ENCODE measurements around the gene KLHL30. TPM values are rescaled to one million over a fixed set of nuclear protein-coding genes. Genes with fewer than 3 reads are reported as not detected.

Gene KLHL30
- total RNA-seq, 2 experiments from 2014 or later, result 0.09 to 1.9 TPM

- no peak for DNase-seq (ENCODE audit: low spot score)
- POLR2A ChIA-PET, result interaction anchor here (1.0 kb wide), 1 partner anchor 24 kb away, joined by 6 read pairs; no protein-coding TSS in a partner anchor
- Histone ChIP-seq H3K36me3 (ENCODE audit: insufficient read depth, low read length) (no peaks in the 10 kb centered on the region), H3K4me3 (ENCODE audit: low read depth, low read length, poor library complexity, severe bottlenecking) (no peak overlapping the region), H3K9me2 (ENCODE audit: insufficient read depth, low read length) (no peaks in the 10 kb centered on the region), H3K4me2 (ENCODE audit: low read length) (no peak overlapping the region), H3K4me1 (ENCODE audit: insufficient read depth, low read length, poor library complexity, severe bottlenecking) (no peaks in the 10 kb centered on the region), H2AFZ (ENCODE audit: low read length) (no peak overlapping the region), H3K27ac (ENCODE audit: low read depth, low read length, poor library complexity, severe bottlenecking) (no peak overlapping the region), H3K9me3 (ENCODE audit: low read length) (no peaks in the 10 kb centered on the region), H4K20me1 (ENCODE audit: insufficient read depth, low read length) (no peaks in the 10 kb centered on the region), H3K79me2 (ENCODE audit: insufficient read depth, low read depth, low read length) (no peaks in the 10 kb centered on the region)
- BruUV-seq (replicated peaks), result no TSS peak
- no peak for TF ChIP-seq EZH2phosphoT487 (IDR thresholded peaks at IDR 0.05; ENCODE audit: borderline replicate concordance, low read depth, low read length)
- TF ChIP-seq CTCF (conservative IDR thresholded peaks at IDR 0.05; ENCODE audit: low read length), result no peak
- intact Hi-C loops (cut with micrococcal nuclease; ENCODE audit: unreplicated experiment), result no loop called here
- CTCF ChIA-PET (ENCODE audit: unreplicated experiment), result no interaction called here
Observed at GRCh38 chr2:238132463-238133450, 5.7 kb upstream of the KLHL30 start.

- POLR2A ChIA-PET, result interaction anchor here (1.0 kb wide), 1 partner anchor 25 kb away, joined by 6 read pairs; no protein-coding TSS in a partner anchor
- TF ChIP-seq CTCF (conservative IDR thresholded peaks at IDR 0.05; ENCODE audit: low read length) (peak; percentile 33; the same call in 1 of the 2 replicates), EZH2phosphoT487 (IDR thresholded peaks at IDR 0.05; ENCODE audit: borderline replicate concordance, low read depth, low read length) (no peak)
- Histone ChIP-seq H3K27ac (ENCODE audit: low read depth, low read length, poor library complexity, severe bottlenecking) (no peak overlapping the region), H3K9me3 (ENCODE audit: low read length) (no peaks in the 10 kb centered on the region), H3K79me2 (ENCODE audit: insufficient read depth, low read depth, low read length) (no peaks in the 10 kb centered on the region), H3K4me2 (ENCODE audit: low read length) (no peak overlapping the region), H4K20me1 (ENCODE audit: insufficient read depth, low read length) (no peaks in the 10 kb centered on the region), H3K9me2 (ENCODE audit: insufficient read depth, low read length) (no peaks in the 10 kb centered on the region), H3K36me3 (ENCODE audit: insufficient read depth, low read length) (no peaks in the 10 kb centered on the region), H3K4me1 (ENCODE audit: insufficient read depth, low read length, poor library complexity, severe bottlenecking) (peaks cover 8% of the 10 kb centered on the region), H3K4me3 (ENCODE audit: low read depth, low read length, poor library complexity, severe bottlenecking) (no peak overlapping the region), H2AFZ (ENCODE audit: low read length) (no peak overlapping the region)
- intact Hi-C loops (cut with micrococcal nuclease; ENCODE audit: unreplicated experiment), result no loop called here
- DNase-seq (ENCODE audit: low spot score), result no peak
- BruUV-seq (replicated peaks), result no TSS peak
- CTCF ChIA-PET (ENCODE audit: unreplicated experiment), result no interaction called here
Observed at GRCh38 chr2:238133499-238134392, 4.7 kb upstream of the KLHL30 start.
